Hair follicular keratinocyte (primary cell): ENCODE data around the gene ANKAR. TPM values are rescaled to one million over a fixed set of nuclear protein-coding genes. Genes with fewer than 3 reads are reported as not detected.

ENCODE experiments used
- total RNA-seq: library from RNA; depleted of rRNA; stranded (reverse); fragments of >200 nt; gene quantifications from 2 replicates; pipeline ENCODE4 v1.2.3, GENCODE V29; 2015

Gene ANKAR
- total RNA-seq: 0.23 and 0.53 TPM in 2 replicates

GRCh38 chr2:189674374-189675112 is at the start of gene ANKAR:
TSS of gene ANKAR (plus strand) at chr2:189674670. CDS start at chr2:189676491, 1,821 bp downstream.

GRCh38 chr2:189661148-189661956 is 13.1 kb upstream of the ANKAR start, which contains the start of gene ASNSD1:
TSS of gene ASNSD1 (plus strand) at chr2:189661459. CDS start at chr2:189666133, 4,674 bp downstream.

Other genes with a start within 250 kb of the ANKAR start
- 35.5 and 38.0 TPM in 2 replicates for gene WDR75, start 233.2 kb upstream of the ANKAR start, total RNA-seq
- gene SLC40A1, start 93.9 kb upstream of the ANKAR start, total RNA-seq: not detected in 2 replicates
- gene ASNSD1, start 13.2 kb upstream of the ANKAR start, total RNA-seq: 24.5 and 40.4 TPM in 2 replicates
- gene OSGEPL1, start 88.1 kb downstream of the ANKAR start, total RNA-seq: 9.2 and 9.8 TPM in 2 replicates
- gene ORMDL1, start 109.7 kb downstream of the ANKAR start, total RNA-seq: 33.9 and 38.0 TPM in 2 replicates
- 7.7 and 15.9 TPM in 2 replicates for gene PMS1, start 109.8 kb downstream of the ANKAR start, total RNA-seq